ENCODE results near the gene PDHX.

Gene PDHX

DNA sequence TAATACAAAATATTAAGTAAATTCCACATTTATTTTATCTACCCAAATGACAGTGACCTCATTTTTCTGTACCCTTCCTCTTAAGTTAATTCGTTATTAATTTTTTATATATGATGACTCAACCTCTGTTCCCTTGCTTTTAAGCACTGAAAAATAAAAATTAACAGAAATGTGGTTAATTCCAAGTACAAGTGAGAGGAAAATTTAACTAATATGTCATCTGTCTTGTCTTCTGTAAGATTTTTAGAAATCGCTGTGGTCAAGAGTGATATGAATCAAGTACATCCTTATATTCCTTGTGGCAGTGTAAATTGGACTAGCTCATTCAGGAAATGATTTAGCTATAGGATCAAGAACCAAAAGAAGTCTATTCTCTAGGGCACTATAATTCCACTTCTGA lies 74.5 kb downstream of the PDHX start:
- no peak for DNase-seq (ENCODE audit: low read depth in 2 of 2)

DNA sequence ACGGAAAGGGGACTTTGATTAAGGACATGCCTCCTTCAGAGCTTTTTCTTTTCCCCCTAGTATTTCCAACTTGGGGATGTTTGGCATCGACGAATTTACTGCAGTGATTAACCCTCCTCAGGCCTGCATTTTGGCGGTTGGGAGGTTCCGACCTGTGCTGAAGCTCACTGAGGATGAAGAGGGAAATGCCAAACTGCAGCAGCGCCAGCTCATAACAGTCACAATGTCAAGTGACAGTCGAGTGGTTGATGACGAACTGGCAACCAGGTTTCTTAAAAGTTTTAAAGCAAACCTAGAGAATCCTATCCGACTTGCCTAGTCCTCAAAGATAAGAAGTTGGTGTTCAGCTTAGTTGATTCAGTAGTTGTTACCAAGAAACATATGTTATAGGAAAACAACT lies 78.4 kb downstream of the PDHX start:
- no peak for DNase-seq (ENCODE audit: low read depth in 2 of 2)

DNA sequence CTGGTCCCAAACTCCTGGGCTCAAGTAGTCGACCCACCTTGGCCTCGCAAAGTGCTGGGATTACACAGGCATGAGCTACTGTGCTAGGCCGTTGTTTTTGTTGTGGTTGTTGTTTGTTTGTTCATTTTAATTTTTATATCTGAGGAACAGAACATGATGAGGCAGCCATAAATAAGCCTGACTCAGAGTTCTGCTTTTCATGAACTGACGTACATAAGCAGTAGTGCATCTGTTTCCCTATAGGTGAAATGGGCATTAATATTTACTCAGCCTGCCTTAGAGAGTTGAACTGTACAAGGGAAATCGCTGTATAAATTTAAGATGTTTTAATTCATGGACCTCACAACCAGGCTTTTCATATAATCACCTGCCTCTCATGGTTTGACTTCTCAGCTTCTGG lies 80.5 kb downstream of the PDHX start:
- DNase-seq (ENCODE audit: low read depth in 2 of 2), result no peak

GRCh38 chr11:34997952-34998528 lies 81.6 kb downstream of the PDHX start:
- DNase-seq (ENCODE audit: low read depth in 2 of 2), result no peak

DNA sequence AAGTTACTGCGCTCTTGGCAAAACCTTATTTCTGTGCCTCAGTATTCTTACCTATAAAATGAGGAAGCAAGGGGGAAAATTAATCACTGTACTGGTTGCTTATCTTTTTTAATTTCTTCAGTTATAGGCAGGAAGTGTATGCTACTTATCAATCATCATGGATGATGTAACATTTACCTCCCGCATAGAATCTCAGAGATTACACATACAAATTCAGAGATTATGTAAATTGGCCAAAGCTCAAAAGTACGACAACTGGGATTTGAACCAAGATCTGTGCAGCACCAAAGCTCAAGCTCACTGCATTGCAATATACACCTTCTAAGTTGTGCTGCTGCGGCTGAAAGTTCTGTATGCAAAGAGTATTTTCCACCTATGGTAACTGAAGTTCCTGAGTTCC lies 83.0 kb downstream of the PDHX start:
- DNase-seq (ENCODE audit: low read depth in 2 of 2), result no peak

DNA sequence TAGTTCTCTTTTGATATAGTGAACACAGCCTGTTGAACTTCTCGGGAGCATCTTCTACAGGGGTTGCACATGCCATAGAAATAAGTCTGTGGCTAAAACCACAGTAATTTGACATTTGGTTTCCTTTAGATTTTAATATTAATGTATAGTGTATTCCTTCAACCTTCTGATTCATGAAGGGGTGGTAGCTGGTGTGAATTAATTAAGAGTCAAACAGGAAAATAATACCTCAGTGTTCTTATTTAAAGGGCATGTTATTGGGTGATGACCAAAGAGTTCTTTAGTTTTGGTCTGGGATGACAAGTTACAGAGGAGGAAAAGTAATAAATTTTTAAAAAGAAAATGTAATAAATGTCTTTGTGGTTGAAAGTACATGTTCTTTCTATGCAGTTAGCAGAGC lies 86.8 kb downstream of the PDHX start:
- no peak for DNase-seq (ENCODE audit: low read depth in 2 of 2)

DNA sequence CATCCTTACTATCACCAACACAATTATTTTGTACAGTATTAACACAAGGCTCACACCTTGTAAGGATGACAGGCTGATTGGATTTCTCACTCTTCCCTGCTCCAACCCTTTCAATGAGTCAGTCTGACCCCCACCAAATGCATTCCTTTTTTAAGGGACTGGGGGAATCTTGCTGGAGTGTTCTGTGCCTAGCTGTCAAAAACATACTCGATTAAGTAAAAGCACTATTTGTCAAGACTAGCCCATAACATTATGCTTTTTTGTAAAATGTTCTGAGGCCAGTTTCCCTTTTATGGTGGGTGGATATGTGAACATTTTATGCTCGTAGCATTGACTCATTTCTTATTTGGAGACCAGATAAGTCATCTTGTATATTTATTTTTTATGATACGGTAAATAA lies 87.2 kb downstream of the PDHX start:
- no peak for DNase-seq (ENCODE audit: low read depth in 2 of 2)

- DNase-seq (ENCODE audit: low read depth in 2 of 2), result no peak
Observed at GRCh38 chr11:35005141-35005780, 88.8 kb downstream of the PDHX start.

DNA sequence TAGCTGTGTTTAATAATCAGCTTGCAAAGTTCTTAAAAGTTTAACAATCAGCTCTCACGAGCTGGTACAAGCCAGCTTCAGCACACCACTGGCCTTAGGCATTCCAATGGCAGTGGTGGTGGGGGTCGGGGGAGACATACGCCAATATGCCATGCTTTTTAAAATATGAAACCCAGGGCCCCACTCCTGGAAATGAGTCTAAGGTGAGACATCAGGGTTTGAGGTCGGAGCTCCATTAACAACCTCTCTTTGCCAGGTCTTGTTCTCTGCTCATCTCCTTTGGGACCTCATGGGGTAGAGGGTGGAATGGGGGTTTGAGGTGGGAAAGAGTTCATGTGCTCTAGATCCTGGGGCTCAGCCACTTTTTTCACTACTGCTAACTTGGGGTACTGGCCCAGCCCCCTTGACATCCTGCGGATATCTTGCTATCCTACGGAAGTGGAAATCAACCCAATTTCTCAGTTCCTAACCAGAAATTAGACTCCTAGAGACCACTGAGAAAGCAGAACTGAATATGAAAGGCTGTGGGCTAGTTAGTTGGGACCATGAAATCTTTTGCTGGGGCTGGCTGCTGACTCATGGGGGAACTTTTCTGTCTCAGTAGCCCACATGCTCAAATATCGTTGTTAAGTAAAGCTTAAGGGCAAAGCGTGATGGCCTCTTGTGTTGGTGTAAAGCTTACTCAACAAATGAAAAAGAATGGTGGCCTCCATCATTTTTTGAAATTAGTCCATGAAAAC lies 90.1 kb downstream of the PDHX start:
- no peak for DNase-seq (ENCODE audit: low read depth in 2 of 2)

DNA sequence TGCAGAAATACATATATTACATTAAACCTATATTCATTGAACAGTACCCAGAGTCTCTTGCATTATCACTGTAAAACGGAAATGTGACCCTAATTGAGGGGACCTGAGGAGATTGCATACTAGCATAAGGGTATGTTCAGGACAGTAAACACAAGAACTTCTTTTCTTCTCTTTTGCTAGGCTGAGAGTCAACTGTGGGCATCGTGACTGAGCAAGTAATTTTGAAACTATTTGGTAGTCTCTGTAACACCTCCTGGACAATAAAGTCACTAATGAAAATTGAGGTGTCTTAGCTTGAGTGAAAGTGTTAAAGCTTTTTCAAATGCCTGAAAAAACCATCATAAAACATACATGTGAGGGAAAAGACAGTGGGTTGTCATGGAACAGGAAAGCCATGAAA lies 90.9 kb downstream of the PDHX start:
- no peak for DNase-seq (ENCODE audit: low read depth in 2 of 2)

DNA sequence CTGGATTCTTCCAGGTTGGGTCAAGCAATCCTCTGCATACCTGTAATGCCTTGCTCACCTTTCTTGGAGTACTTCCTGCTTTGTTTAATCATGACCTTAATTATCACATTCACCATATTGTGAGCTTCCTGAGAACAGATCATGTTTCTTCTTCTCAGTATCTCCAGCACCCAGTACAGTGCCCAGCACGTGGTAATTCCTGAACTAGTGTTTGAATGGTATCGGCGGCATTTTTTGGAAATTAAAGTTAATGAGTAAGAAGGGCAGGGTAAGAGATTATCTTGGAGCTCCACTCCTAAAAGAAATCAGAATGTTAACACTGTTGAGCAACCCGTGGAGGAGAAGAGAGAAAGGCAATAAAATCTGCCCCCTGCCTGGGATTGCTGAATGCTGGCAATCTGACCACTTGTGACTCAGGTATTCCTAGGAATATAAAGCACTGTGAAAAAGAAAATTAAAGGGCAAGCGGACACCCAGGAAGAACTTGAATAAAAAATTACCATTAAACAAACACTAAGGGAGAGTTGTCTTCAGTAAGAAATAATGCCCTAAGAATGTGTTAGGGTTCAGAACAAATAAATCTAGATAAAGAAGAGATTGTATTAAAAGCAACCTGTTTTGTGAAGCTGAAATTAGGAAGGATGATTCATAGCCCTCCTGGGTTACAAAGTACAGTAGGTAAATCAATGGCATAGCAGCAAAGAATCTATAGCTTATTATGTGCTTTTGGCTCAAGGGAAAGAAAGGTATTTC lies 92.9 kb downstream of the PDHX start:
- DNase-seq (ENCODE audit: low read depth in 2 of 2), result no peak

DNA sequence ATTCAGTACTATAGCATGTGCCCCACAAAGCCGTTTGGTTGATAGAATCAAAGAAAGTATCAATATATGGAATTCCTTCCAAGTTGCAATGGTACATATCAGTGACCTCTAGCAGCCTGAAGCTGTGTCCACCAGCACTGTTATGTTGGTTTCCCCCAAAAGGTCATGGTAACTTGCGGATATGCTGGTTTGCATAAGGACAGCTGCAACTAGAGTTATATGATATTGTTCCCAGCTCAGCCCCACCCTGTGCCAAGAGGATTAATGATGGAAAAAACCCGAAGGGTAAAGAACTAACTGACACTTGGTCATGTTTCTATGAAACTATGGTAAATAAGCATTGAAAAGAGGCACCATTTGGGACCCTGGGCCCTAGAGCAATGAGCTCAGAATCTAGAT lies 93.5 kb downstream of the PDHX start:
- no peak for DNase-seq (ENCODE audit: low read depth in 2 of 2)

- no peak for DNase-seq (ENCODE audit: low read depth in 2 of 2)
Observed at GRCh38 chr11:35010654-35011053, 94.2 kb downstream of the PDHX start.

GRCh38 chr11:35011389-35011788 lies 95.0 kb downstream of the PDHX start:
- no peak for DNase-seq (ENCODE audit: low read depth in 2 of 2)

DNA sequence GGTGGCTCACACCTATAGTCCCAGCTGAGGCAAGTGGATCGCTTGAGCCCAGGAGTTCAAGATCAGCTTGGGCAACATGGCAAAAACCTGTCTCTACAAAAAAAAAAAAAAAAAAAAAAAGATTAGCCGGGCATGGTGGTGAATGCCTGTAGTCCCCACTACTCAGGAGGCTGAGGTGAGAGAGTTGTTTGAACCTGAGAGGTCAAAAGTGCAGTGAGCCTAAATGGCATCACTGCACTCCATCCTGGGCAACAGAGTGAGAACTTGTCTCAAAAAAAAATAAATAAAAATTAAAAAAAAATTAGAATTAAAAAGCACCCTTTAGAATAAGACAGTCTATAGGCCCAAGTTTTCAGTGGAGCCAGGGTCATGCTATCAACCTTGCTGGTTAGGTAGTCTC lies 95.5 kb downstream of the PDHX start:
- DNase-seq (ENCODE audit: low read depth in 2 of 2), result no peak

DNA sequence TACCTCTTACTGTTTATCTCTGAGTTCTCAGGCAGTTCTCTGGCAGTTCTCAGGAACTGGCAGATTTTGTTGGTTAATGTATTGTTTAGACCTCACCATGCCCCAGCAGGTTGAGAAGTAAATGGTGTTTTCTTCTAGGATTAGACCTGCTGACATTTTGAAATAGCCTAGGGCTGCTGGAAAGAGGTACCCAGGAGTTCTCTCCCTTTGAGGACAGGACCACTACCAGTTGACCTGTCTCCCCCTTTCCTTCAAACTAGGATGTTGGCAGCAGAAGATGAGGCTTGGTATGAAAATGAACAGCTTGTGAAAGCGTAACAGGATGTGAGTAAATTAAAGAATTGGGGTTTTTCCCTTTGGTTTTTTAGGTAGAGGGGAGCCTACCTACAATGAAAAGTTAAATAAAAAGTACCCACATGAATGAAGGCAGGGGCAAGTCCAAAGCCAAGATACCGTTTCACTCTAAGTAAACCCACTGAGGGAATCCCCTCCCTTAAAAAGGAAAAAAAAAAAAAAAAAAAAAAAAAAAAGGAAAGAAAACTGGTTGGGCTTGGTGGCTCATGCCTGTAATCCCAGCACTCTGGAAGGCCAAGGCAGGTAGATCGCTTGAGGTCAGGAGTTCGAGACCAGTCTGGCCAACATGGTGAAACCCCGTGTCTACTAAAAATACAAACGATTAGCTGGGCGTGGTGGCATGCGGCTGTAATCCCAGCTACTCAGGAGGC lies 96.2 kb downstream of the PDHX start:
- no peak for DNase-seq (ENCODE audit: low read depth in 2 of 2)

- DNase-seq (ENCODE audit: low read depth in 2 of 2), result no peak
Observed at GRCh38 chr11:35013514-35014233, 97.3 kb downstream of the PDHX start.

DNA sequence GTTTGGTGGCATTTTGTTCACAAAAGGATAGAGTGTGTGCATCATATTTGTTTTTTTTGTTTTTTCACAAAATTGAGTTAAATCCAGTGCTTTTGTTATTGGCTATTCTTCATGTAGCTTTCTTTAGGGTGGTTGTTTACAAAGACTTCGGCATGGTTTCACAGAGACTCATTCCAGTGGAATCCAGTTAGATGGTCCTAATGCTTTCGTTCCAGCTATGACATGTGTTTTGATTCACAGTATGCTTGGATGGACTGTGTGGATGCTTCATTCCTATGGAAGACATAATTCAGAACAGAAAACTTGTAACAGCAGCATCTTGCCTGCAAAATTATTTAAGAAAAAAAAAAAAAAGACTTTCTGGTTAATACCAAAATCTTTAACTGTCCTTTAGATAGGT lies 97.9 kb downstream of the PDHX start:
- DNase-seq (ENCODE audit: low read depth in 2 of 2), result no peak

GRCh38 chr11:35015621-35016387 lies 99.4 kb downstream of the PDHX start:
- DNase-seq (ENCODE audit: low read depth in 2 of 2), result no peak

DNA sequence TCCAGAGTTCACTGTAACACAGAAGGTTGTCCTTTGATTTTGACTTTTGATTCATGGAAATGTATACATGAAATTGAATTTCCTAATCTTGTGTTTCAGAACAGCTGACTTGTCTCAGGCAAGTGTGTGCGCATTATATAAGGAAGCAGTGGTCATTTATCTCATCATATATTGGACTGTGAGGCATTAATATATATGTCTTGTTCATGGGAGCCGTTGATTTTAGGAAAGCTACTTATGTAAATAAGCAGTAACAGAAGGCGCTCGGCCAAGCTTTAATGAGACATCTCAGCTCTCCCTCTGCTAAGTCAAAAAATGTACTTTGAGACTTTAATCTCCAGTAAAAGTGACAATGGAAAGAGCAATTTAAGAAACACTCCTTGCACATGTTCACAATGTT lies 100.5 kb downstream of the PDHX start:
- DNase-seq (ENCODE audit: low read depth in 2 of 2), result no peak
